T-cell (primary cell): ENCODE data around the gene SLC16A8. TPM values are rescaled to one million over a fixed set of nuclear protein-coding genes. Genes with fewer than 3 reads are reported as not detected.
"Not testable (repeated sequence)": the region's sequence is repeated elsewhere in the genome, so short reads cannot be mapped to it uniquely, and the experiment has no call there.

ENCODE experiments used
- ATAC-seq, 4 experiments: fragments of 200-7000 bp in 3 of 4; fragments of 150-1000 bp in 1 of 4; cut with Tn5 transposase; replicated peaks in 1 of 4; 1 replicate in 3 of 4; 2 replicates in 1 of 4; pipeline ENCODE4 v1.10.0; 2021; ENCODE audit warnings: moderate library complexity in 3 of 4, mild to moderate bottlenecking in 2 of 4, moderate number of reproducible peaks in 1 of 4
- CTCF ChIA-PET, 2 donors: fragments of 300-600 bp; sonication (Branson Sonifier 250); formaldehyde crosslinking; loops; one replicate each; lab custom pipeline; 2022; ENCODE audit warnings: antibody characterized with exemption in 2 of 2; lab: Charles Lee
- POLR2A ChIA-PET, 2 donors: fragments of 300-600 bp; sonication (Branson Sonifier 250); formaldehyde crosslinking; loops; one replicate each; lab custom pipeline; 2022; ENCODE audit warnings: antibody characterized with exemption in 2 of 2; lab: Charles Lee
- DNase-seq, 35 experiments: peaks; one replicate each; pipeline versions ENCODE4 v3.0.0 to v3.0.0-alpha.2; 2013 to 2023
- H3K27ac ChIP-seq: one replicate; pipeline ENCODE4 v1.5.1; 2013; ENCODE audit warnings: low read length
- H3K27me3 ChIP-seq, 2 experiments: replicated peaks in 1 of 2; 1 replicate in 1 of 2; 2 replicates in 1 of 2; pipeline versions ENCODE4 v1.6.1 to v1.7.0; 2013; ENCODE audit warnings: low read length in 1 of 2, mixed read lengths in 1 of 2; ENCODE audit not compliant: control insufficient read depth in 2 of 2, insufficient read depth in 2 of 2; ENCODE audit errors: extremely low read depth in 1 of 2
- H3K36me3 ChIP-seq, 2 donors: 1 replicate in 1 of 2; 2 replicates in 1 of 2; pipeline versions ENCODE4 v1.6.1 to v1.7.0; 2013; ENCODE audit warnings: low read length in 1 of 2; ENCODE audit not compliant: control insufficient read depth in 2 of 2, insufficient read depth in 1 of 2; ENCODE audit errors: extremely low read depth in 1 of 2
- H3K4me1 ChIP-seq, 2 experiments: 1 replicate in 1 of 2; 2 replicates in 1 of 2; pipeline versions ENCODE4 v1.6.1 to v1.7.0; 2013; ENCODE audit warnings: low read length in 2 of 2, mixed read lengths in 1 of 2; ENCODE audit not compliant: insufficient read depth in 2 of 2, control insufficient read depth in 1 of 2; ENCODE audit errors: extremely low read depth in 1 of 2
- H3K4me3 ChIP-seq, 2 donors: 1 replicate in 1 of 2; 2 replicates in 1 of 2; pipeline versions ENCODE4 v1.5.1 to v1.7.0; 2013; ENCODE audit warnings: mild to moderate bottlenecking in 2 of 2, low read length in 1 of 2, moderate library complexity in 1 of 2; ENCODE audit not compliant: control insufficient read depth in 1 of 2; ENCODE audit errors: extremely low read depth in 1 of 2
- H3K9me3 ChIP-seq: 2 replicates; pipeline ENCODE4 v1.7.0; 2013
- H3K27ac Mint-ChIP-seq, 2 donors: one replicate each; pipeline ENCODE4 v1.8.0; 2020 to 2021; ENCODE audit warnings: mild to moderate bottlenecking in 2 of 2, mixed read lengths in 2 of 2
- H3K27me3 Mint-ChIP-seq, 2 donors: one replicate each; pipeline ENCODE4 v1.8.0; 2021 to 2022; ENCODE audit warnings: mixed read lengths in 2 of 2
- H3K36me3 Mint-ChIP-seq: one replicate; pipeline ENCODE4 v1.8.0; 2021; ENCODE audit warnings: mixed read lengths
- H3K4me1 Mint-ChIP-seq, 3 donors: one replicate each; pipeline ENCODE4 v1.8.0; 2020 to 2022; ENCODE audit warnings: mixed read lengths in 3 of 3, mild to moderate bottlenecking in 1 of 3
- H3K4me3 Mint-ChIP-seq, 3 donors: one replicate each; pipeline ENCODE4 v1.8.0; 2020 to 2022; ENCODE audit warnings: mild to moderate bottlenecking in 3 of 3, mixed read lengths in 3 of 3, moderate library complexity in 3 of 3
- H3K9me3 Mint-ChIP-seq, 3 donors: one replicate each; pipeline ENCODE4 v1.8.0; 2020 to 2022; ENCODE audit warnings: mixed read lengths in 3 of 3
- WGBS: methylation state at CpG from one replicate; pipeline ENCODE4 v1.1.5; 2013; ENCODE audit warnings: missing lambda C conversion rate; ENCODE audit not compliant: insufficient coverage; 5-methylcytosine and 5-hydroxymethylcytosine counted together
- total RNA-seq, 35 experiments: library from RNA in 6 of 35; stranded (reverse) in 6 of 35; fragments of 120-200 nt in 1 of 35; gene quantifications; one replicate each; pipeline versions ENCODE4 v1.2.1 to v1.2.4 and lab custom pipeline; 2013 to 2026

The SLC16A8 gene
- total RNA-seq, 5 donors from 2014 or later (not counting 1 experiment from before 2014, with no cell fraction given) = 0.19 TPM; not detected in 4

DNA sequence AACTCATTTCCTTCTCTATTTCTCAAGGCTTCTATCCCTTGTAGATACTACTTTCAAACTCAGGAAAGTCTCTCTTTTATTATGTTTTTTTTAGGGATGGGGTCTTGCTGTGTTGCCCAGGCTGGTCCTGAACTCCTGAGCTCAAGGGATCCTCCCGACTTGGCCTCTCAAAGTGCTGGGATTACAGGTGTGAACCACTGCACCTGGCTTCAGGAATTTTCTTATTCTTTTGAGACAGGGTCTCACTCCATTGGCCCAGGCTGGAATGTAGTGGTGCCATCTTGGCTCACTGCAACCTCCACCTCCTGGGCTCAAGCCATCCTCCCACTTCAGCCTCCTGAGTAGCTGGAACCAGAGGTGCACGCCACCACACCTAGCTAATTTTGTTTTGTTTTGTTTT, 4.8 kb downstream of the SLC16A8 start:
- Histone ChIP-seq H3K27me3 (peaks cover 0 to 52% of the 10 kb centered on the region in 2 experiments), H3K4me1 (peaks cover 0 to 16% of the 10 kb centered on the region in 2 experiments)
- H3K36me3 ChIP-seq, H3K9me3 Mint-ChIP-seq, H3K4me3 Mint-ChIP-seq, H3K36me3 Mint-ChIP-seq, CTCF ChIA-PET, DNase-seq, H3K4me1 Mint-ChIP-seq, H3K4me3 ChIP-seq, H3K9me3 ChIP-seq, H3K27ac Mint-ChIP-seq, POLR2A ChIA-PET, ATAC-seq, H3K27ac ChIP-seq: not testable (repeated sequence)
- H3K27me3 Mint-ChIP-seq = peaks cover 13 to 25% of the 10 kb centered on the region in 2 donors
- WGBS = 75% methylated on average over 1 of the region's 2 CpGs

- H3K36me3 Mint-ChIP-seq = peaks cover 8% of the 10 kb centered on the region
- H3K27ac ChIP-seq = no peak overlapping the region
Observed at GRCh38 chr22:38078046-38078840, 5.7 kb downstream of the SLC16A8 start.

GRCh38 chr22:38077595-38077994, 6.4 kb downstream of the SLC16A8 start:
- H3K4me1 Mint-ChIP-seq = peaks cover 0 to 7% (median 1%) of the 10 kb centered on the region in 3 donors
- H3K27me3 Mint-ChIP-seq = peaks cover 9 to 15% of the 10 kb centered on the region in 2 donors
- no peak for DNase-seq
- no peak overlapping the region for H3K27ac Mint-ChIP-seq
- 85% methylated on average over 14 of the region's 14 CpGs for WGBS
- peaks cover 2 to 13% of the 10 kb centered on the region in 2 donors for H3K36me3 ChIP-seq
- no peak for ATAC-seq
- H3K9me3 Mint-ChIP-seq = no peaks in the 10 kb centered on the region
- POLR2A ChIA-PET = no interaction called here
- H3K4me3 Mint-ChIP-seq = no peak overlapping the region
- H3K9me3 ChIP-seq = no peaks in the 10 kb centered on the region
- CTCF ChIA-PET = no interaction called here
- no peak overlapping the region for H3K4me3 ChIP-seq
- H3K27me3 ChIP-seq = peaks cover 0 to 35% of the 10 kb centered on the region in 2 experiments
- peaks cover 0 to 16% of the 10 kb centered on the region in 2 experiments for H3K4me1 ChIP-seq
- H3K27ac ChIP-seq = no peak overlapping the region
- peaks cover 14% of the 10 kb centered on the region for H3K36me3 Mint-ChIP-seq

More at GRCh38 chr22:38078046-38078840, 5.7 kb downstream of the SLC16A8 start:
- Histone ChIP-seq H3K9me3 (no peaks in the 10 kb centered on the region), H3K27me3 (peaks cover 0 to 42% of the 10 kb centered on the region in 2 experiments), H3K4me1 (peaks cover 0 to 16% of the 10 kb centered on the region in 2 experiments), H3K4me3 (no peak overlapping the region), H3K36me3 (peaks cover 2 to 6% of the 10 kb centered on the region in 2 donors)
- Mint-ChIP-seq H3K4me3 (no peak overlapping the region), H3K4me1 (peaks cover 0 to 7% (median 1%) of the 10 kb centered on the region in 3 donors), H3K27me3 (peaks cover 10 to 20% of the 10 kb centered on the region in 2 donors), H3K9me3 (no peaks in the 10 kb centered on the region), H3K27ac (no peak overlapping the region)
- ATAC-seq = no peak
- POLR2A ChIA-PET = no interaction called here
- DNase-seq = no peak
- 86% methylated on average over 14 of the region's 22 CpGs for WGBS
- CTCF ChIA-PET = no interaction called here

- Mint-ChIP-seq H3K27ac (no peak overlapping the region), H3K4me1 (peaks cover 0 to 7% (median 1%) of the 10 kb centered on the region in 3 donors), H3K27me3 (peaks cover 9 to 15% of the 10 kb centered on the region in 2 donors), H3K36me3 (peaks cover 18% of the 10 kb centered on the region), H3K4me3 (no peak overlapping the region), H3K9me3 (no peaks in the 10 kb centered on the region)
- no peak for ATAC-seq
- H3K9me3 ChIP-seq = no peaks in the 10 kb centered on the region
- H3K4me1 ChIP-seq = peaks cover 0 to 11% of the 10 kb centered on the region in 2 experiments
- CTCF ChIA-PET = no interaction called here
- POLR2A ChIA-PET = no interaction called here
- DNase-seq = no peak
- H3K4me3 ChIP-seq = no peak overlapping the region
- WGBS = 91% methylated on average over 12 of the region's 12 CpGs
- no peak overlapping the region for H3K27ac ChIP-seq
- peaks cover 0 to 30% of the 10 kb centered on the region in 2 experiments for H3K27me3 ChIP-seq
- H3K36me3 ChIP-seq = peaks cover 2 to 16% of the 10 kb centered on the region in 2 donors
Observed at GRCh38 chr22:38077096-38077495, 6.9 kb downstream of the SLC16A8 start.

- ChIA-PET CTCF (no interaction called here), POLR2A (no interaction called here)
- H3K27me3 ChIP-seq = peaks cover 0 to 21% of the 10 kb centered on the region in 2 experiments
- H3K36me3 ChIP-seq = peaks cover 7 to 24% of the 10 kb centered on the region in 2 donors
- H3K9me3 ChIP-seq = no peaks in the 10 kb centered on the region
- peaks cover 0 to 3% (median 0%) of the 10 kb centered on the region in 3 donors for H3K4me1 Mint-ChIP-seq
- WGBS = 91% methylated on average over 8 of the region's 13 CpGs
- no peak overlapping the region for H3K27ac Mint-ChIP-seq
- peaks cover 9 to 12% of the 10 kb centered on the region in 2 donors for H3K27me3 Mint-ChIP-seq
- no peaks in the 10 kb centered on the region for H3K9me3 Mint-ChIP-seq
- H3K4me1 ChIP-seq = peaks cover 0 to 4% of the 10 kb centered on the region in 2 experiments
- H3K4me3 Mint-ChIP-seq = no peak overlapping the region
- H3K36me3 Mint-ChIP-seq = peaks cover 23% of the 10 kb centered on the region
- ATAC-seq (no peak), DNase-seq (no peak)
- no peak overlapping the region for H3K4me3 ChIP-seq
- no peak overlapping the region for H3K27ac ChIP-seq
Observed at GRCh38 chr22:38075961-38076360, 8.0 kb downstream of the SLC16A8 start.

DNA sequence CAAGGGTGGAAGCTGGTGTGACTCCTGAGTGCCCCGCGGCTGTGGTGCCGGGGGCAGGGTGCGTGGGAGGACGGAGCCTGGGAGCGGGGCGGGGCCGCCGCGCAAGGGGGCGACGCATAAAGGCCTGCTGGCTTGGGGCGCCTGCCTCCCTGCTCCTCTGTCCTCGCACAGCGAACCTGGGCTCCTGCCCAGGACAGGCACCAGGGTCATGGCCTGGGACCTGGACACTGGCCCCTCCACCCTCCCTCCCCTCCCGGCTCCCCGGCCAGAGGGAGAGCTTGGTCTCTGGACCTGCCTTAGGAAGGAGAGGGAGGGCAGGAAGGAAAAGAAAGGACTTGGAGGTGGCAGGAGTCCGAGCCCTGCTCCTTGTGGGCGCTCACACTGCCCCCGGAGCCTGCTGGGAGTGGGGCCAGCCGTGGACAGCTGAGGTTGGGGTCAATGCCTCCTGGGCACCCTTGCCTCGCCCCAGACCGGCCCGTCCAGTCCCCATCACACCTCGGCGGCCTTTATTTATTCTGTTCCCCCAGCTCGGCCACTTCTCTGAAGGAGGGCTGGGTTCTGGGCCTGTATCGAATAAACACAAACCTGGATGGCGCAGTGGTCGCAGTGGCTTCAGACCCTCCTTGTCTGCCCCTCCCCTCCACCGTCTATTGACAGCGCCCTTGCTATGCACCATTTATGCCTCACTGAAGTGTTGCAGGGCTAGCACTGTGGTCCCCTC, 8.7 kb downstream of the SLC16A8 start:
- Mint-ChIP-seq H3K27me3 (peaks cover 8 to 11% of the 10 kb centered on the region in 2 donors), H3K4me3 (no peak overlapping the region), H3K9me3 (no peaks in the 10 kb centered on the region), H3K4me1 (peaks cover 0 to 3% (median 0%) of the 10 kb centered on the region in 3 donors), H3K27ac (no peak overlapping the region), H3K36me3 (peaks cover 28% of the 10 kb centered on the region)
- Histone ChIP-seq H3K9me3 (no peaks in the 10 kb centered on the region), H3K36me3 (peaks cover 7 to 24% of the 10 kb centered on the region in 2 donors), H3K4me3 (no peak overlapping the region), H3K27ac (no peak overlapping the region), H3K4me1 (no peaks in the 10 kb centered on the region), H3K27me3 (peaks cover 0 to 16% of the 10 kb centered on the region in 2 experiments)
- ChIA-PET CTCF (no interaction called here), POLR2A (interaction anchor here in 1 of 2 donors (0.6 kb wide), 1 partner anchor 70 kb away, joined by 3 read pairs; no protein-coding TSS in a partner anchor)
- DNase-seq (no peak), ATAC-seq (no peak)
- 96% methylated on average over 29 of the region's 32 CpGs for whole genome bisulfite sequencing
